HEK293 (cell line): ENCODE measurements around the gene LRRC15.

ENCODE experiments used
- CTCF ChIA-PET: fragments of 350-600 bp; formaldehyde crosslinking; extraction: SDS; loops from one replicate; lab custom pipeline; 2021; ENCODE audit warnings: antibody characterized with exemption; lab: Yijun Ruan, JAX
- POLR2A ChIA-PET: fragments of 300-600 bp; formaldehyde crosslinking; extraction: SDS; loops from one replicate; lab custom pipeline; 2020; ENCODE audit warnings: antibody characterized with exemption, inconsistent platforms; lab: Yijun Ruan, JAX
- H3K27ac ChIP-seq: fragments of 200-500 bp; sonication (Bioruptor generic); 2 replicates; pipeline ENCODE4 v1.5.1; 2014; ENCODE audit warnings: low read depth, low read length, control low read depth, inconsistent platforms; ENCODE audit errors: extremely low read depth
- H3K36me3 ChIP-seq, 2 experiments: fragments of 200-500 bp in 1 of 2; sonication (Bioruptor generic) in 1 of 2; 1 replicate in 1 of 2; 2 replicates in 1 of 2; pipeline ENCODE4 v1.5.1; 2014 to 2017; ENCODE audit warnings: inconsistent platforms in 2 of 2, low read length in 2 of 2; ENCODE audit not compliant: control insufficient read depth in 2 of 2, insufficient read depth in 1 of 2
- H3K4me1 ChIP-seq: fragments of 200-500 bp; sonication (Bioruptor generic); 2 replicates; pipeline ENCODE4 v1.5.1; 2014; ENCODE audit warnings: mild to moderate bottlenecking, low read length, inconsistent platforms; ENCODE audit not compliant: control insufficient read depth, insufficient read depth
- H3K4me3 ChIP-seq: 2 replicates; pipeline ENCODE4 v1.5.1; 2011; ENCODE audit warnings: low read depth, mild to moderate bottlenecking, control low read depth, low read length, moderate library complexity
- H3K9me3 ChIP-seq: fragments of 200-500 bp; sonication (Bioruptor generic); 2 replicates; pipeline ENCODE4 v1.5.1; 2014; ENCODE audit warnings: low read depth, low read length, inconsistent platforms; ENCODE audit not compliant: control insufficient read depth, insufficient read depth
- GLI4 ChIP-seq: fragments of 450-650 bp; formaldehyde crosslinking; IDR thresholded peaks from 2 replicates; pipeline ENCODE4 v1.5.1; 2016; ENCODE audit warnings: missing biosample characterization, missing genetic modification characterization
- SCRT1 ChIP-seq: fragments of 450-650 bp; formaldehyde crosslinking; IDR thresholded peaks from 2 replicates; pipeline ENCODE4 v1.5.1; 2016; ENCODE audit warnings: missing biosample characterization, missing genetic modification characterization, borderline replicate concordance
- SETDB1 ChIP-seq: IDR thresholded peaks from one replicate; pipeline ENCODE4 v1.6.1; 2017; ENCODE audit warnings: mild to moderate bottlenecking, low read length, moderate library complexity, mixed read lengths; ENCODE audit not compliant: insufficient read length
- YY1 ChIP-seq: fragments of 450-650 bp; formaldehyde crosslinking; IDR thresholded peaks from 2 replicates; pipeline ENCODE4 v1.5.1; 2018; ENCODE audit warnings: missing biosample characterization, missing genetic modification characterization
- ZBTB7A ChIP-seq: fragments of 450-650 bp; formaldehyde crosslinking; IDR thresholded peaks from 2 replicates; pipeline ENCODE4 v1.5.1; 2016; ENCODE audit warnings: low read depth, missing biosample characterization, missing genetic modification characterization
- ZFHX2 ChIP-seq: fragments of 450-650 bp; formaldehyde crosslinking; conservative IDR thresholded peaks from 2 replicates; pipeline ENCODE4 v1.5.1; 2016; ENCODE audit warnings: missing biosample characterization, missing genetic modification characterization
- ZNF16 ChIP-seq: fragments of 450-650 bp; formaldehyde crosslinking; IDR thresholded peaks from 2 replicates; pipeline ENCODE4 v1.5.1; 2016; ENCODE audit warnings: low read depth, missing biosample characterization, missing genetic modification characterization
- ZNF202 ChIP-seq: fragments of 450-650 bp; formaldehyde crosslinking; IDR thresholded peaks from 2 replicates; pipeline ENCODE4 v1.5.1; 2016; ENCODE audit warnings: missing biosample characterization, missing genetic modification characterization, borderline replicate concordance
- ZNF324 ChIP-seq: fragments of 450-650 bp; formaldehyde crosslinking; IDR thresholded peaks from 2 replicates; pipeline ENCODE4 v1.5.1; 2016; ENCODE audit warnings: missing biosample characterization, missing genetic modification characterization
- ZNF335 ChIP-seq: fragments of 450-650 bp; formaldehyde crosslinking; conservative IDR thresholded peaks from 2 replicates; pipeline ENCODE4 v1.5.1; 2016; ENCODE audit warnings: missing biosample characterization, missing genetic modification characterization
- ZNF416 ChIP-seq: fragments of 450-650 bp; formaldehyde crosslinking; IDR thresholded peaks from 2 replicates; pipeline ENCODE4 v1.5.1; 2016; ENCODE audit warnings: missing biosample characterization, missing genetic modification characterization
- ZNF48 ChIP-seq: fragments of 450-650 bp; formaldehyde crosslinking; IDR thresholded peaks from 2 replicates; pipeline ENCODE4 v1.5.1; 2016; ENCODE audit warnings: missing biosample characterization, missing genetic modification characterization
- ZNF670 ChIP-seq: fragments of 450-650 bp; formaldehyde crosslinking; IDR thresholded peaks from 2 replicates; pipeline ENCODE4 v1.5.1; 2016; ENCODE audit warnings: missing biosample characterization, missing genetic modification characterization, low read depth
- TF ChIP-seq, protein P1 (sequence below): IDR thresholded peaks from 2 replicates; pipeline ENCODE4 v1.6.1; 2011; ENCODE audit warnings: mild to moderate bottlenecking, low read depth, low read length, borderline replicate concordance
- TF ChIP-seq, protein P2 (sequence below): fragments of 450-650 bp; formaldehyde crosslinking; IDR thresholded peaks from 2 replicates; pipeline ENCODE4 v1.5.1; 2016; ENCODE audit warnings: missing biosample characterization, missing genetic modification characterization
- TF ChIP-seq, protein P3 (sequence below): fragments of 450-650 bp; formaldehyde crosslinking; IDR thresholded peaks from 2 replicates; pipeline ENCODE4 v1.5.1; 2016; ENCODE audit warnings: missing biosample characterization, missing genetic modification characterization, borderline replicate concordance
- TF ChIP-seq, protein P4 (sequence below): fragments of 450-650 bp; formaldehyde crosslinking; IDR thresholded peaks from 2 replicates; pipeline ENCODE4 v1.5.1; 2016; ENCODE audit warnings: missing biosample characterization, missing genetic modification characterization
- TF ChIP-seq, protein P5 (sequence below): fragments of 450-650 bp; formaldehyde crosslinking; IDR thresholded peaks from 2 replicates; pipeline ENCODE4 v1.5.1; 2017; ENCODE audit warnings: missing biosample characterization, missing genetic modification characterization
- TF ChIP-seq, protein P6 (sequence below): fragments of 450-650 bp; formaldehyde crosslinking; IDR thresholded peaks from 2 replicates; pipeline ENCODE4 v1.5.1; 2016; ENCODE audit warnings: missing biosample characterization, missing genetic modification characterization

Gene LRRC15

DNA sequence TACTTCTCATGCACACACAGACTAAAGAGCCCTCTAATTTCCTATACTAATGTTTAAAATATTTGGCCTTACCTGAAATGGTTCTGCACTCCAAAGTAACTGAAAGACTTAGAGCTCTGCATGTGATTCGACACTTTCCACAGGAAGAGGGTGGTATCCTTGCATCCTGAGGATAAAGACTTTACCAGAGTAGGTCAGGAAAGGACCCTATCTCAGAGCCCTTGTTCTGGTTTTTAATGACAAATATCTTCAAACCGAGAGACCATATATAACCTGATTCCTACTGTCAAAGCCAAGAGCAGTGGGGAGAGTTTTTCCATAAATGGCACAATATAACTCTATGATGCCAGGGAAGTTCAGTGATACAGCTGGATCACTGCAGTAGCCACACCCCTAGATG is 29.6 kb upstream of the LRRC15 start, which contains the start of gene GP5:
Gene GP5, minus strand, starts transcription at position 101 of the 400 bp plus-strand sequence. CDS start 984 bp downstream, outside the sequence.
- ChIA-PET POLR2A (no interaction called here), CTCF (interaction anchor here (0.7 to 0.8 kb wide), 2 partner anchors 14 to 56 kb away, joined by 3 read pairs; no protein-coding TSS in a partner anchor)
- H3K4me1 ChIP-seq, result no peaks in the 10 kb centered on the region
- no peak within 1 kb of the TSS for H3K27ac ChIP-seq
- H3K36me3 ChIP-seq, result peaks cover 0 to 9% of the 10 kb centered on the region in 2 experiments; a peak in 1 of 3 replicates
- H3K9me3 ChIP-seq, result no peaks in the 10 kb centered on the region
- H3K4me3 ChIP-seq, result no peak within 1 kb of the TSS
- TF ChIP-seq ZNF16 (tag by site-specific recombination) (no peak), ZNF416 (tag by site-specific recombination) (no peak), ZNF48 (tag by site-specific recombination) (no peak), ZNF202 (tag by site-specific recombination) (no peak), ZNF335 (no peak), ZNF324 (no peak), ZFHX2 (no peak)
- TF ChIP-seq, protein P1, sequence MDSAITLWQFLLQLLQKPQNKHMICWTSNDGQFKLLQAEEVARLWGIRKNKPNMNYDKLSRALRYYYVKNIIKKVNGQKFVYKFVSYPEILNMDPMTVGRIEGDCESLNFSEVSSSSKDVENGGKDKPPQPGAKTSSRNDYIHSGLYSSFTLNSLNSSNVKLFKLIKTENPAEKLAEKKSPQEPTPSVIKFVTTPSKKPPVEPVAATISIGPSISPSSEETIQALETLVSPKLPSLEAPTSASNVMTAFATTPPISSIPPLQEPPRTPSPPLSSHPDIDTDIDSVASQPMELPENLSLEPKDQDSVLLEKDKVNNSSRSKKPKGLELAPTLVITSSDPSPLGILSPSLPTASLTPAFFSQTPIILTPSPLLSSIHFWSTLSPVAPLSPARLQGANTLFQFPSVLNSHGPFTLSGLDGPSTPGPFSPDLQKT, result no peak
- TF ChIP-seq, protein P2, sequence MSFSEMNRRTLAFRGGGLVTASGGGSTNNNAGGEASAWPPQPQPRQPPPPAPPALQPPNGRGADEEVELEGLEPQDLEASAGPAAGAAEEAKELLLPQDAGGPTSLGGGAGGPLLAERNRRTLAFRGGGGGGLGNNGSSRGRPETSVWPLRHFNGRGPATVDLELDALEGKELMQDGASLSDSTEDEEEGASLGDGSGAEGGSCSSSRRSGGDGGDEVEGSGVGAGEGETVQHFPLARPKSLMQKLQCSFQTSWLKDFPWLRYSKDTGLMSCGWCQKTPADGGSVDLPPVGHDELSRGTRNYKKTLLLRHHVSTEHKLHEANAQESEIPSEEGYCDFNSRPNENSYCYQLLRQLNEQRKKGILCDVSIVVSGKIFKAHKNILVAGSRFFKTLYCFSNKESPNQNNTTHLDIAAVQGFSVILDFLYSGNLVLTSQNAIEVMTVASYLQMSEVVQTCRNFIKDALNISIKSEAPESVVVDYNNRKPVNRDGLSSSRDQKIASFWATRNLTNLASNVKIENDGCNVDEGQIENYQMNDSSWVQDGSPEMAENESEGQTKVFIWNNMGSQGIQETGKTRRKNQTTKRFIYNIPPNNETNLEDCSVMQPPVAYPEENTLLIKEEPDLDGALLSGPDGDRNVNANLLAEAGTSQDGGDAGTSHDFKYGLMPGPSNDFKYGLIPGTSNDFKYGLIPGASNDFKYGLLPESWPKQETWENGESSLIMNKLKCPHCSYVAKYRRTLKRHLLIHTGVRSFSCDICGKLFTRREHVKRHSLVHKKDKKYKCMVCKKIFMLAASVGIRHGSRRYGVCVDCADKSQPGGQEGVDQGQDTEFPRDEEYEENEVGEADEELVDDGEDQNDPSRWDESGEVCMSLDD (tag by site-specific recombination), result no peak
- TF ChIP-seq, protein P3, sequence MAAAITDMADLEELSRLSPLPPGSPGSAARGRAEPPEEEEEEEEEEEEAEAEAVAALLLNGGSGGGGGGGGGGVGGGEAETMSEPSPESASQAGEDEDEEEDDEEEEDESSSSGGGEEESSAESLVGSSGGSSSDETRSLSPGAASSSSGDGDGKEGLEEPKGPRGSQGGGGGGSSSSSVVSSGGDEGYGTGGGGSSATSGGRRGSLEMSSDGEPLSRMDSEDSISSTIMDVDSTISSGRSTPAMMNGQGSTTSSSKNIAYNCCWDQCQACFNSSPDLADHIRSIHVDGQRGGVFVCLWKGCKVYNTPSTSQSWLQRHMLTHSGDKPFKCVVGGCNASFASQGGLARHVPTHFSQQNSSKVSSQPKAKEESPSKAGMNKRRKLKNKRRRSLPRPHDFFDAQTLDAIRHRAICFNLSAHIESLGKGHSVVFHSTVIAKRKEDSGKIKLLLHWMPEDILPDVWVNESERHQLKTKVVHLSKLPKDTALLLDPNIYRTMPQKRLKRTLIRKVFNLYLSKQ (tag by site-specific recombination), result no peak
- TF ChIP-seq, protein P4, sequence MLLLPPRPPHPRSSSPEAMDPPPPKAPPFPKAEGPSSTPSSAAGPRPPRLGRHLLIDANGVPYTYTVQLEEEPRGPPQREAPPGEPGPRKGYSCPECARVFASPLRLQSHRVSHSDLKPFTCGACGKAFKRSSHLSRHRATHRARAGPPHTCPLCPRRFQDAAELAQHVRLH (tag by site-specific recombination), result no peak

DNA sequence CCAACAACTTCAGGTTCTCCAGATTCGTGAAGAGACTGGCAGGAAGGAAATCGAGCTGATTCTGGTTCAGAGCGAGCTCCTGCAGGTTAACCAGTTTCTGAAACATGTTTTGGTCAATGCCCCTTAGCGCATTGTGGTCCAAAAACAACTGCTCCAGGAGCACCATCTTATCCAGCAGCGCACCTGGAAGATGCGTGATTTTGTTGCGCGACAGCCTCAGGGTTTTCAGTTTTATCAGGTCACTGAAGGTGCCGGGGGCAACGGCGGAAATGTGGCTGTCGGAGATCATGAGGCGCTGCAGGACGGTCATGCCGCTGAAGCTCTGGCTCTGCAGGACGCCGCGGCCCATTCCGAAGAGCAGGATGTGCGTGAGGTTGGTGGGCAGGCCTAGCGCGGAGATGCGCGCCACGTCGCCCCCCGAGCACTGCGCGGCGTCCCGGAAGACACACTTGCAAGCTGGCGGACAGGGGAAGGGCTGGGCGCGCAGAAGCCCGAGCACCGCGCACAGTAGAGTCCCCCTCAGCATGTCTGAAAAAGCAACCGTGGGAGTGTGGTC is 28.3 kb upstream of the LRRC15 start:
- no peaks in the 10 kb centered on the region for H3K9me3 ChIP-seq
- ChIA-PET POLR2A (no interaction called here), CTCF (no interaction called here)
- H3K27ac ChIP-seq, result no peak overlapping the region
- H3K4me1 ChIP-seq, result no peaks in the 10 kb centered on the region
- TF ChIP-seq SETDB1, result no peak
- TF ChIP-seq ZNF202 (tag by site-specific recombination), result 0 out of 2 replicates have a peak, but pooled peaks have one; percentile 19
- TF ChIP-seq, all 188 proteins: peak for 1
- Histone ChIP-seq H3K4me3 (no peak overlapping the region), H3K36me3 (no peaks in the 10 kb centered on the region)

DNA sequence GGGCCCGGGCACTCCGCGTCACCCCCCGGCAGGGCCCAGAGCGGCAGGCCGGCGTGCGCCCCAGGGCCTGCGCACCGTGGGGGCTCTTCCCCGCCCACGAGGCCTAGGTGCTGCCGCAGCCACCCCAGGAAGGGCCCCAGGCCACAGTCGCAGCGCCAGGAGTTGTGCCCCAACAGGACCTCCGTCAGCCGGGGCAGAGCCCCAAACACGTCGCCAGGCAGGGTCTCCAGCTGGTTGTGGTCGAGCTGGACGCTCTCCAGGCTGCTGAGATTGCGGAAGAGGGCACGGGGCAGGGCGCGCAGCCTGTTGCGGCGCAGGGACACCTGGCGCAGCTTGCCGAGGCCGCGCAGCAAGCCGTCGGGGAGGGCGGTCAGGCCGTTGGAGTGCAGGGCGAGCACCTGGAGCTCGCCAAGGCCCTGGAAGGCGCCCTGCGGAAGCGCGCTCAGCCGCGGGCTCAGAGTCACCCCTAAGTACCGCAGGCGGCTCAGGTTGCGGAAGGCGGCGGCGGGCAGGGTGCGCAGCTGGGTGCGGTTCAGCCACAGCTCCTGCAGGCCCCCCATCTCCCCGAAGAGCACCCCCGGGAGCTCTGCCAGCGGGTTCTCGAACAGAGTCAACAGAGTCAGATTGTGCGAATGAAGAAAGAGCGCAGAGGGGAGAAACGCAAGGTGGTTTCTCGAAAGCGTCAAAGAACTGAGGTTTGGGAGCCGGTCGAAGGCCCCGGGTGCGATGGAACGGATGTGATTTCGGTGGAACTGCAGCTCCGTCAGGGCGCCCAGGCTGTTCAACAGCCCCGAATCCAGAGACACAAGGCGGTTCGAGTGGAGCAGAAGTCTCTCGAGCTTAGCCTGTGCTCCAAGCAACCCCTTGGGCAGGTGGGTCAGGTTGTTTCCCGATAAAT is 27.6 kb upstream of the LRRC15 start:
- ChIA-PET CTCF (interaction anchor here (1.4 kb wide), 1 partner anchor 54 kb away, joined by 5 read pairs; no protein-coding TSS in a partner anchor), POLR2A (no interaction called here)
- Histone ChIP-seq H3K36me3 (no peaks in the 10 kb centered on the region), H3K27ac (no peak overlapping the region), H3K4me3 (no peak overlapping the region), H3K4me1 (no peaks in the 10 kb centered on the region), H3K9me3 (no peaks in the 10 kb centered on the region)
- TF ChIP-seq ZNF670 (tag by site-specific recombination) (no peak), GLI4 (tag by site-specific recombination) (no peak), YY1 (tag by site-specific recombination) (no peak), ZBTB7A (tag by site-specific recombination) (no peak), SCRT1 (no peak)
- TF ChIP-seq, protein P5, sequence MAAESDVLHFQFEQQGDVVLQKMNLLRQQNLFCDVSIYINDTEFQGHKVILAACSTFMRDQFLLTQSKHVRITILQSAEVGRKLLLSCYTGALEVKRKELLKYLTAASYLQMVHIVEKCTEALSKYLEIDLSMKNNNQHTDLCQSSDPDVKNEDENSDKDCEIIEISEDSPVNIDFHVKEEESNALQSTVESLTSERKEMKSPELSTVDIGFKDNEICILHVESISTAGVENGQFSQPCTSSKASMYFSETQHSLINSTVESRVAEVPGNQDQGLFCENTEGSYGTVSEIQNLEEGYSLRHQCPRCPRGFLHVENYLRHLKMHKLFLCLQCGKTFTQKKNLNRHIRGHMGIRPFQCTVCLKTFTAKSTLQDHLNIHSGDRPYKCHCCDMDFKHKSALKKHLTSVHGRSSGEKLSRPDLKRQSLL (tag by site-specific recombination), result no peak
- TF ChIP-seq, protein P4 (tag by site-specific recombination), result no peak
- TF ChIP-seq, protein P6, sequence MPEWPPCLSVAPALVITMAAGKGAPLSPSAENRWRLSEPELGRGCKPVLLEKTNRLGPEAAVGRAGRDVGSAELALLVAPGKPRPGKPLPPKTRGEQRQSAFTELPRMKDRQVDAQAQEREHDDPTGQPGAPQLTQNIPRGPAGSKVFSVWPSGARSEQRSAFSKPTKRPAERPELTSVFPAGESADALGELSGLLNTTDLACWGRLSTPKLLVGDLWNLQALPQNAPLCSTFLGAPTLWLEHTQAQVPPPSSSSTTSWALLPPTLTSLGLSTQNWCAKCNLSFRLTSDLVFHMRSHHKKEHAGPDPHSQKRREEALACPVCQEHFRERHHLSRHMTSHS, result no peak
